H9 (cell line): ENCODE results near the gene CRACDL. TPM values are rescaled to one million over a fixed set of nuclear protein-coding genes. Genes with fewer than 3 reads are reported as not detected.

Experiments used
- DNase-seq: peaks from one replicate; pipeline ENCODE4 v3.0.0-alpha.2; 2017
- H2AFZ ChIP-seq: one replicate; pipeline ENCODE4 v1.6.1; 2013; ENCODE audit warnings: mild to moderate bottlenecking, low read length, control low read depth, moderate library complexity
- H2AK5ac ChIP-seq: 2 replicates; pipeline ENCODE4 v1.6.1; 2013; ENCODE audit warnings: low read length, control low read depth, mixed read lengths; ENCODE audit not compliant: insufficient read length
- H2BK120ac ChIP-seq: one replicate; pipeline ENCODE4 v1.6.1; 2013; ENCODE audit warnings: low read depth, mild to moderate bottlenecking, low read length, control low read depth, inconsistent platforms; ENCODE audit not compliant: poor library complexity, severe bottlenecking
- H2BK12ac ChIP-seq: 2 replicates; pipeline ENCODE4 v1.6.1; 2013; ENCODE audit warnings: low read length, control low read depth, mixed read lengths, low read depth; ENCODE audit not compliant: insufficient read length
- H2BK15ac ChIP-seq: 2 replicates; pipeline ENCODE4 v1.6.1; 2013; ENCODE audit warnings: low read depth, low read length, control low read depth
- H2BK20ac ChIP-seq: one replicate; pipeline ENCODE4 v1.6.1; 2013; ENCODE audit warnings: low read depth, mild to moderate bottlenecking, low read length, control low read depth, inconsistent platforms; ENCODE audit not compliant: poor library complexity, severe bottlenecking
- H2BK5ac ChIP-seq: 2 replicates; pipeline ENCODE4 v1.6.1; 2013; ENCODE audit warnings: low read length, control low read depth, mixed read lengths; ENCODE audit not compliant: insufficient read length
- H3K14ac ChIP-seq: 2 replicates; pipeline ENCODE4 v1.6.1; 2013; ENCODE audit warnings: low read length, control low read depth; ENCODE audit not compliant: insufficient read depth
- H3K18ac ChIP-seq: 2 replicates; pipeline ENCODE4 v1.6.1; 2013; ENCODE audit warnings: low read depth, mild to moderate bottlenecking, mixed read lengths, low read length, control low read depth; ENCODE audit not compliant: insufficient read length
- H3K23ac ChIP-seq: 2 replicates; pipeline ENCODE4 v1.6.1; 2013; ENCODE audit warnings: low read length, control low read depth, mixed read lengths, low read depth; ENCODE audit not compliant: insufficient read length
- H3K23me2 ChIP-seq: 2 replicates; pipeline ENCODE4 v1.6.1; 2013; ENCODE audit warnings: low read depth, mild to moderate bottlenecking, mixed read lengths, low read length, control low read depth; ENCODE audit not compliant: insufficient read length, poor library complexity, severe bottlenecking
- H3K27ac ChIP-seq: 2 replicates; pipeline ENCODE4 v1.5.1; 2013; ENCODE audit warnings: low read length, control low read depth, mixed read lengths, low read depth; ENCODE audit not compliant: insufficient read length
- H3K27me3 ChIP-seq: 2 replicates; pipeline ENCODE4 v1.6.1; 2013; ENCODE audit warnings: low read length, control low read depth, inconsistent platforms; ENCODE audit not compliant: insufficient read depth
- H3K4ac ChIP-seq: 2 replicates; pipeline ENCODE4 v1.6.1; 2013; ENCODE audit warnings: low read depth, mild to moderate bottlenecking, control low read depth, inconsistent platforms, low read length, moderate library complexity
- H3K4me1 ChIP-seq: 2 replicates; pipeline ENCODE4 v1.6.1; 2013; ENCODE audit warnings: low read length, control low read depth, inconsistent platforms; ENCODE audit not compliant: insufficient read depth
- H3K4me2 ChIP-seq: 2 replicates; pipeline ENCODE4 v1.6.1; 2013; ENCODE audit warnings: low read length, control low read depth, mixed read lengths; ENCODE audit not compliant: insufficient read length, insufficient read depth
- H3K56ac ChIP-seq: 2 replicates; pipeline ENCODE4 v1.6.1; 2013; ENCODE audit warnings: low read depth, mild to moderate bottlenecking, mixed read lengths, low read length, control low read depth; ENCODE audit not compliant: insufficient read length
- H3K79me1 ChIP-seq: 2 replicates; pipeline ENCODE4 v1.6.1; 2013; ENCODE audit warnings: low read depth, mild to moderate bottlenecking, moderate library complexity, low read length, control low read depth, inconsistent platforms; ENCODE audit not compliant: insufficient read depth, poor library complexity, severe bottlenecking
- H3K79me2 ChIP-seq: 2 replicates; pipeline ENCODE4 v1.6.1; 2013; ENCODE audit warnings: low read length, control low read depth, inconsistent platforms; ENCODE audit not compliant: insufficient read depth
- H3K9ac ChIP-seq: 2 replicates; pipeline ENCODE4 v1.6.1; 2013; ENCODE audit warnings: low read length, control low read depth, mixed read lengths; ENCODE audit not compliant: insufficient read length; ENCODE audit errors: extremely low read depth
- H3K9me3 ChIP-seq: one replicate; pipeline ENCODE4 v1.6.1; 2013; ENCODE audit warnings: low read depth, low read length, inconsistent platforms; ENCODE audit not compliant: control insufficient read depth
- H3T11ph ChIP-seq: one replicate; pipeline ENCODE4 v1.6.1; 2013; ENCODE audit warnings: mild to moderate bottlenecking, low read length, control low read depth, inconsistent platforms
- H4K20me1 ChIP-seq: one replicate; pipeline ENCODE4 v1.6.1; 2013; ENCODE audit not compliant: control insufficient read depth, insufficient read length, insufficient read depth
- H4K5ac ChIP-seq: 2 replicates; pipeline ENCODE4 v1.6.1; 2013; ENCODE audit warnings: low read depth, mild to moderate bottlenecking, mixed read lengths, low read length, control low read depth; ENCODE audit not compliant: insufficient read length
- H4K8ac ChIP-seq: replicated peaks from 2 replicates; pipeline ENCODE4 v1.6.1; 2013; ENCODE audit warnings: low read length, control low read depth, mixed read lengths, low read depth; ENCODE audit not compliant: insufficient read length
- H4K91ac ChIP-seq: 2 replicates; pipeline ENCODE4 v1.6.1; 2013; ENCODE audit warnings: low read depth, mild to moderate bottlenecking, moderate library complexity, mixed read lengths, low read length, control low read depth; ENCODE audit not compliant: insufficient read length
- H3K27ac Mint-ChIP-seq, 3 experiments: 2 replicates in 2 of 3; 3 replicates in 1 of 3; pipeline ENCODE4 v1.8.0; 2020 to 2021; ENCODE audit warnings: mixed read lengths in 3 of 3, mild to moderate bottlenecking in 1 of 3, moderate library complexity in 1 of 3
- H3K27me3 Mint-ChIP-seq: 2 replicates; pipeline ENCODE4 v1.8.0; 2021; ENCODE audit warnings: low read depth, mild to moderate bottlenecking, moderate library complexity, mixed read lengths
- H3K36me3 Mint-ChIP-seq, 3 experiments: 2 replicates in 2 of 3; 3 replicates in 1 of 3; pipeline ENCODE4 v1.8.0; 2020 to 2021; ENCODE audit warnings: low read depth in 3 of 3, mixed read lengths in 3 of 3; ENCODE audit not compliant: insufficient read depth in 1 of 3
- H3K4me1 Mint-ChIP-seq, 2 experiments: 2 replicates each; pipeline ENCODE4 v1.8.0; 2020; ENCODE audit warnings: mixed read lengths in 2 of 2
- H3K4me3 Mint-ChIP-seq, 2 experiments: 2 replicates in 1 of 2; 3 replicates in 1 of 2; pipeline ENCODE4 v1.8.0; 2020 to 2021; ENCODE audit warnings: mild to moderate bottlenecking in 2 of 2, mixed read lengths in 2 of 2, moderate library complexity in 1 of 2
- H3K9me3 Mint-ChIP-seq, 2 experiments: 2 replicates in 1 of 2; 3 replicates in 1 of 2; pipeline ENCODE4 v1.8.0; 2020; ENCODE audit warnings: mild to moderate bottlenecking in 2 of 2, mixed read lengths in 2 of 2, moderate library complexity in 1 of 2
- CTCF ChIP-seq: fragments of 200-600 bp; sonication (generic); conservative IDR thresholded peaks from 3 replicates; pipeline ENCODE4 v1.8.0; 2021; ENCODE audit warnings: antibody characterized with exemption, mild to moderate bottlenecking
- WGBS: extraction: QIAGEN DNeasy Blood & Tissue Kit; methylation state at CpG from one replicate; pipeline ENCODE4 v1.1.7; 2013; ENCODE audit warnings: missing lambda C conversion rate, low lambda C conversion rate, mixed read lengths; ENCODE audit not compliant: insufficient read length; ENCODE audit errors: extremely low coverage; 5-methylcytosine and 5-hydroxymethylcytosine counted together
- total RNA-seq: library from RNA; stranded (reverse); gene quantifications from 2 replicates; pipeline ENCODE4 v1.2.1, GENCODE V29; 2021

The CRACDL gene
- total RNA-seq, 1 experiment from 2014 or later: 0.48 TPM

GRCh38 chr2:98897746-98898145 is 38.3 kb downstream of the CRACDL start:
- no peak overlapping the region for H2AK5ac ChIP-seq
- H3K18ac ChIP-seq: no peak overlapping the region
- H4K8ac ChIP-seq: no peak overlapping the region
- no peaks in the 10 kb centered on the region for H3K23me2 ChIP-seq
- no peaks in the 10 kb centered on the region for H3K79me2 ChIP-seq
- Mint-ChIP-seq H3K4me3 (no peak overlapping the region), H3K36me3 (no peaks in the 10 kb centered on the region), H3K27me3 (peaks cover 2% of the 10 kb centered on the region), H3K9me3 (peaks cover 0 to 3% of the 10 kb centered on the region in 2 experiments; a peak in 2 of 5 replicates), H3K4me1 (peaks cover 2% of the 10 kb centered on the region in 2 experiments; a peak in 1 of 4 replicates), H3K27ac (no peak overlapping the region)
- H4K5ac ChIP-seq: no peak overlapping the region
- H2BK12ac ChIP-seq: no peak overlapping the region
- no peaks in the 10 kb centered on the region for H3K27me3 ChIP-seq
- H3K4me2 ChIP-seq: no peak overlapping the region
- no peak overlapping the region for H2AFZ ChIP-seq
- H4K91ac ChIP-seq: no peak overlapping the region
- H3K4ac ChIP-seq: no peak overlapping the region
- no peaks in the 10 kb centered on the region for H4K20me1 ChIP-seq
- DNase-seq: no peak
- H3K56ac ChIP-seq: no peak overlapping the region
- no peak overlapping the region for H3K14ac ChIP-seq
- H2BK20ac ChIP-seq: no peak overlapping the region
- no peaks in the 10 kb centered on the region for H3K9me3 ChIP-seq
- H2BK120ac ChIP-seq: no peak overlapping the region
- no peak overlapping the region for H3K9ac ChIP-seq
- no peaks in the 10 kb centered on the region for H3K79me1 ChIP-seq
- H2BK5ac ChIP-seq: no peak overlapping the region
- H3K27ac ChIP-seq: no peak overlapping the region
- no peaks in the 10 kb centered on the region for H3K4me1 ChIP-seq
- no peak for TF ChIP-seq CTCF
- H3K23ac ChIP-seq: no peak overlapping the region
- no peak overlapping the region for H2BK15ac ChIP-seq
- H3T11ph ChIP-seq: no peak overlapping the region
- no CpG with 5 or more reads among the region's 4 CpGs for WGBS
